Activated CD4-positive, alpha-beta T cell treated with anti-CD3 and anti-CD28 coated beads, Interleukin-2, amount 50 U/mL, for 1 hour (primary cell): ENCODE measurements around the gene MPDZ.

Source experiments
- DNase-seq: peaks from one replicate; pipeline ENCODE4 v3.0.0-alpha.2; 2020

The MPDZ gene

GRCh38 chr9:13279284-13280141 lies at the start of gene MPDZ:
MPDZ (minus strand) TSS chr9:13279692; CDS start chr9:13250315, 29,377 bp downstream.
- DNase-seq = no peak

- no peak for DNase-seq
Observed at GRCh38 chr9:13324988-13325387, 45.5 kb upstream of the MPDZ start.

GRCh38 chr9:13322828-13323550 lies 43.5 kb upstream of the MPDZ start:
- DNase-seq = no peak

GRCh38 chr9:13318027-13318426 lies 38.5 kb upstream of the MPDZ start:
- no peak for DNase-seq

GRCh38 chr9:13296972-13297371 lies 17.5 kb upstream of the MPDZ start:
- no peak for DNase-seq

GRCh38 chr9:13295556-13295955 lies 16.1 kb upstream of the MPDZ start:
- no peak for DNase-seq

GRCh38 chr9:13292782-13293181 lies 13.3 kb upstream of the MPDZ start:
- no peak for DNase-seq

- no peak for DNase-seq
Observed at GRCh38 chr9:13292158-13292557, 12.7 kb upstream of the MPDZ start.

GRCh38 chr9:13291718-13292117 lies 12.2 kb upstream of the MPDZ start:
- no peak for DNase-seq

- no peak for DNase-seq
Observed at GRCh38 chr9:13284011-13284410, 4.5 kb upstream of the MPDZ start.

GRCh38 chr9:13282998-13283397 lies 3.5 kb upstream of the MPDZ start:
- DNase-seq = no peak

GRCh38 chr9:13281356-13282016 lies 2.0 kb upstream of the MPDZ start:
- no peak for DNase-seq

GRCh38 chr9:13278368-13279246 lies 885 bp downstream of the MPDZ start:
- no peak for DNase-seq

GRCh38 chr9:13278023-13278367 lies 1.5 kb downstream of the MPDZ start:
- no peak for DNase-seq

- no peak for DNase-seq
Observed at GRCh38 chr9:13274886-13275641, 4.4 kb downstream of the MPDZ start.

GRCh38 chr9:13270734-13271133 lies 8.8 kb downstream of the MPDZ start:
- DNase-seq = no peak

- no peak for DNase-seq
Observed at GRCh38 chr9:13269589-13270452, 9.7 kb downstream of the MPDZ start.

- DNase-seq = no peak
Observed at GRCh38 chr9:13268469-13268868, 11.0 kb downstream of the MPDZ start.

GRCh38 chr9:13267743-13268142 lies 11.7 kb downstream of the MPDZ start:
- DNase-seq = no peak

GRCh38 chr9:13266167-13266566 lies 13.3 kb downstream of the MPDZ start:
- no peak for DNase-seq

- DNase-seq = no peak
Observed at GRCh38 chr9:13264788-13265187, 14.7 kb downstream of the MPDZ start.
